RWPE1 (cell line): ENCODE data around the gene C19orf12.

Experiments used
- CTCF ChIA-PET: fragments of 350-600 bp; sonication (Branson Sonifier 250); formaldehyde crosslinking; extraction: SDS; loops from one replicate; lab custom pipeline; 2021; lab: Yijun Ruan, JAX
- POLR2A ChIA-PET: fragments of 400-600 bp; formaldehyde crosslinking; extraction: SDS; loops from one replicate; lab custom pipeline; 2020; ENCODE audit warnings: antibody characterized with exemption; ENCODE audit not compliant: low non-redundant PET; lab: Yijun Ruan, JAX
- DNase-seq: peaks from one replicate; pipeline ENCODE4 v3.0.0; 2012; ENCODE audit warnings: low spot score
- H3K27ac ChIP-seq: fragments of 450-650 bp; 2 replicates; pipeline ENCODE4 v1.5.1; 2017
- CTCF ChIP-seq: fragments of 450-650 bp; conservative IDR thresholded peaks from 2 replicates; pipeline ENCODE4 v1.5.1; 2017; ENCODE audit warnings: low read depth, mild to moderate bottlenecking

Gene C19orf12

GRCh38 chr19:29662604-29663404 lies 52.3 kb downstream of the C19orf12 start:
- CTCF ChIA-PET: interaction anchor here (1.1 to 1.3 kb wide), 2 partner anchors 52 to 97 kb away, joined by 3 read pairs; no protein-coding TSS in a partner anchor
- H3K27ac ChIP-seq: peak overlapping the region; percentile 84
- TF ChIP-seq CTCF: no peak
- POLR2A ChIA-PET: no interaction called here
- DNase-seq: peak; percentile 67

- ChIA-PET CTCF (interaction anchor here (1.1 kb wide), 1 partner anchor 52 kb away, joined by 3 read pairs; no protein-coding TSS in a partner anchor), POLR2A (no interaction called here)
- no peak for DNase-seq
- TF ChIP-seq CTCF: no peak
- peak overlapping the region; percentile 84 for H3K27ac ChIP-seq
Measured at GRCh38 chr19:29662278-29662603, 52.8 kb downstream of the C19orf12 start.

GRCh38 chr19:29660835-29661234 lies 54.2 kb downstream of the C19orf12 start:
- POLR2A ChIA-PET: interaction anchor here (0.6 kb wide), 1 partner anchor 14 kb away, joined by 3 read pairs; no protein-coding TSS in a partner anchor
- no peak for TF ChIP-seq CTCF
- DNase-seq: no peak
- CTCF ChIA-PET: no interaction called here
- H3K27ac ChIP-seq: no peak overlapping the region

- ChIA-PET POLR2A (no interaction called here), CTCF (interaction anchor here (0.6 kb wide), 2 partner anchors 29 to 94 kb away, joined by 3 read pairs; no protein-coding TSS in a partner anchor)
- no peak for DNase-seq
- TF ChIP-seq CTCF: no peak
- no peak overlapping the region for H3K27ac ChIP-seq
Measured at GRCh38 chr19:29658221-29658991, 56.7 kb downstream of the C19orf12 start.

- CTCF ChIA-PET: interaction anchor here (1.1 kb wide), 1 partner anchor 45 kb away, joined by 4 read pairs; no protein-coding TSS in a partner anchor
- POLR2A ChIA-PET: no interaction called here
- TF ChIP-seq CTCF: no peak
- no peak overlapping the region for H3K27ac ChIP-seq
- DNase-seq: no peak
Measured at GRCh38 chr19:29655648-29656335, 59.3 kb downstream of the C19orf12 start.

- TF ChIP-seq CTCF: no peak
- H3K27ac ChIP-seq: no peak overlapping the region
- DNase-seq: no peak
- POLR2A ChIA-PET: no interaction called here
- CTCF ChIA-PET: no interaction called here
Measured at GRCh38 chr19:29653398-29653797, 61.7 kb downstream of the C19orf12 start.
